Neural crest cell (in vitro differentiated cells): ENCODE data around the gene TEX11. TPM values are rescaled to one million over a fixed set of nuclear protein-coding genes. Genes with fewer than 3 reads are reported as not detected.

Source experiments
- DNase-seq: peaks from one replicate; pipeline ENCODE4 v3.0.0; 2021; ENCODE audit warnings: low read depth, mixed read lengths, low spot score
- H3K27ac Mint-ChIP-seq: one replicate; pipeline ENCODE4 v1.8.0; 2021; ENCODE audit warnings: mild to moderate bottlenecking, mixed read lengths; ENCODE audit not compliant: unreplicated experiment
- H3K27me3 Mint-ChIP-seq: 2 replicates; pipeline ENCODE4 v1.8.0; 2021; ENCODE audit warnings: low read depth, mild to moderate bottlenecking, mixed read lengths
- H3K36me3 Mint-ChIP-seq: 2 replicates; pipeline ENCODE4 v1.8.0; 2021; ENCODE audit warnings: low read depth, mild to moderate bottlenecking, mixed read lengths
- H3K4me1 Mint-ChIP-seq: 2 replicates; pipeline ENCODE4 v1.8.0; 2021; ENCODE audit warnings: mixed read lengths
- H3K4me3 Mint-ChIP-seq: one replicate; pipeline ENCODE4 v1.8.0; 2021; ENCODE audit warnings: mild to moderate bottlenecking, mixed read lengths
- H3K9me3 Mint-ChIP-seq: 2 replicates; pipeline ENCODE4 v1.8.0; 2021; ENCODE audit warnings: mixed read lengths
- CTCF ChIP-seq: fragments of 200-600 bp; sonication (generic); conservative IDR thresholded peaks from 2 replicates; pipeline ENCODE4 v1.5.0; 2021; ENCODE audit warnings: antibody characterized with exemption, mild to moderate bottlenecking
- total RNA-seq: library from RNA; stranded (reverse); gene quantifications from 2 replicates; pipeline ENCODE4 v1.2.1, GENCODE V29; 2021

Gene TEX11
- total RNA-seq, 1 donor from 2014 or later: not detected

- no peak for TF ChIP-seq CTCF
- no peaks in the 10 kb centered on the region for H3K27me3 Mint-ChIP-seq
- H3K27ac Mint-ChIP-seq: no peak overlapping the region
- H3K4me1 Mint-ChIP-seq: no peaks in the 10 kb centered on the region
- no peak overlapping the region for H3K4me3 Mint-ChIP-seq
- no peak for DNase-seq
- no peaks in the 10 kb centered on the region for H3K36me3 Mint-ChIP-seq
- H3K9me3 Mint-ChIP-seq: peaks cover 3% of the 10 kb centered on the region
These were observed 354.4 kb downstream of the TEX11 start for GRCh38 chrX:70554081-70554480.

DNA sequence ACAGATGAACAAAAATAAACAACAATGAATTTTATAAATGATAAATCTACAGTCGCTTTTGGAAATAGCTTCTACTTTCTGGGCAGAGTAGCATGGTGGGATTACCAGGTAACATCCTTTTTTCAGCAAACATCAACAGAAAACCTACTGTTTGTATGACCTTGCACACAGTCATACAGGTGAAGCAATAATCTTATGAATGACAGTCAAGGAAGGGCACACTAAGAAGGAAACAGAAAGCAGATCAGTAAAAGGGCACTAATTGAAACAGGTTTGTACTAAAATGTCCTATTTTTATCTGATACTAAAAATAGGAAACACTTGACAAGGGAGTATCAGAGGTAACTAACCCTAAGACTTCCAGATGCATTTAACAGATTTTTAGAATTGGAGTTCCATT, 355.0 kb downstream of the TEX11 start:
- H3K27ac Mint-ChIP-seq: no peak overlapping the region
- no peaks in the 10 kb centered on the region for H3K36me3 Mint-ChIP-seq
- no peak for DNase-seq
- TF ChIP-seq CTCF: no peak
- no peaks in the 10 kb centered on the region for H3K4me1 Mint-ChIP-seq
- H3K27me3 Mint-ChIP-seq: no peaks in the 10 kb centered on the region
- H3K4me3 Mint-ChIP-seq: no peak overlapping the region
- H3K9me3 Mint-ChIP-seq: peaks cover 2% of the 10 kb centered on the region

GRCh38 chrX:70552130-70552704, 356.3 kb downstream of the TEX11 start:
- H3K36me3 Mint-ChIP-seq: no peaks in the 10 kb centered on the region
- no peak for TF ChIP-seq CTCF
- DNase-seq: no peak
- no peaks in the 10 kb centered on the region for H3K27me3 Mint-ChIP-seq
- no peaks in the 10 kb centered on the region for H3K4me1 Mint-ChIP-seq
- no peak overlapping the region for H3K27ac Mint-ChIP-seq
- H3K4me3 Mint-ChIP-seq: no peak overlapping the region
- no peaks in the 10 kb centered on the region for H3K9me3 Mint-ChIP-seq

DNA sequence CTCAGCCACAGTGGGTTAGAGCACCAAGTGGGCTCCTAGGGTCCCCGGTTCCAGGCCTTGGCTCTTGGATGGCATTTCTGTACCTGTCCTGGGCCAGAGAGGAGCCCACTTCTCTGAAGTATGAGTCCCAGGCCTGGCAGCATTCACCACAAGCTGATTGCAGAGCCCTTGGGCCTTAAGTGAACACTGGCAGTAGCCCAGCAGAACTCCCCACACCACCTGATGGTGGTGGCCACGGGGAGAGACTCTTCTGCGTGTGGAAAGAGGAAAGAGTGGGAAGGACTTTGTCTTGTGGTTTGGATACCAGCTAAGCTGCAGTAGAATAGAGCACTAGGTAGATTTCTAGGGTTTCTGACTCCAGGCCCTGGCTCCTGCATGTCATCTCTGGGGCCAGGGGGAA, 359.1 kb downstream of the TEX11 start:
- no peaks in the 10 kb centered on the region for H3K27me3 Mint-ChIP-seq
- no peak overlapping the region for H3K27ac Mint-ChIP-seq
- no peaks in the 10 kb centered on the region for H3K4me1 Mint-ChIP-seq
- no peak overlapping the region for H3K4me3 Mint-ChIP-seq
- no peak for TF ChIP-seq CTCF
- peaks cover 3% of the 10 kb centered on the region for H3K9me3 Mint-ChIP-seq
- no peak for DNase-seq
- H3K36me3 Mint-ChIP-seq: no peaks in the 10 kb centered on the region

- no peak overlapping the region for H3K27ac Mint-ChIP-seq
- H3K4me1 Mint-ChIP-seq: peaks cover 4% of the 10 kb centered on the region
- H3K4me3 Mint-ChIP-seq: no peak overlapping the region
- TF ChIP-seq CTCF: no peak
- H3K9me3 Mint-ChIP-seq: peaks cover 17% of the 10 kb centered on the region
- peaks cover 3% of the 10 kb centered on the region for H3K27me3 Mint-ChIP-seq
- DNase-seq: no peak
- H3K36me3 Mint-ChIP-seq: peaks cover 7% of the 10 kb centered on the region
These were observed 373.3 kb downstream of the TEX11 start for GRCh38 chrX:70535198-70535597.
